Esophagus mucosa (tissue), 1 donor: ENCODE data around the gene CIB2. TPM values are rescaled to one million over a fixed set of nuclear protein-coding genes. Genes with fewer than 3 reads are reported as not detected.
"Not testable (repeated sequence)": the region's sequence is repeated elsewhere in the genome, so short reads cannot be mapped to it uniquely, and the experiment has no call there.

ENCODE experiments used
- ATAC-seq: fragments of 200-7000 bp; cut with Tn5 transposase; one replicate; pipeline ENCODE4 v1.9.1; 2020
- total RNA-seq: library from RNA; stranded (reverse); gene quantifications from one replicate; pipeline ENCODE4 v1.2.4, GENCODE V29; 2023
- donor health status: DM: yes; HTN: yes; CAD: no.

CIB2 gene
- total RNA-seq, result 5.6 TPM

DNA sequence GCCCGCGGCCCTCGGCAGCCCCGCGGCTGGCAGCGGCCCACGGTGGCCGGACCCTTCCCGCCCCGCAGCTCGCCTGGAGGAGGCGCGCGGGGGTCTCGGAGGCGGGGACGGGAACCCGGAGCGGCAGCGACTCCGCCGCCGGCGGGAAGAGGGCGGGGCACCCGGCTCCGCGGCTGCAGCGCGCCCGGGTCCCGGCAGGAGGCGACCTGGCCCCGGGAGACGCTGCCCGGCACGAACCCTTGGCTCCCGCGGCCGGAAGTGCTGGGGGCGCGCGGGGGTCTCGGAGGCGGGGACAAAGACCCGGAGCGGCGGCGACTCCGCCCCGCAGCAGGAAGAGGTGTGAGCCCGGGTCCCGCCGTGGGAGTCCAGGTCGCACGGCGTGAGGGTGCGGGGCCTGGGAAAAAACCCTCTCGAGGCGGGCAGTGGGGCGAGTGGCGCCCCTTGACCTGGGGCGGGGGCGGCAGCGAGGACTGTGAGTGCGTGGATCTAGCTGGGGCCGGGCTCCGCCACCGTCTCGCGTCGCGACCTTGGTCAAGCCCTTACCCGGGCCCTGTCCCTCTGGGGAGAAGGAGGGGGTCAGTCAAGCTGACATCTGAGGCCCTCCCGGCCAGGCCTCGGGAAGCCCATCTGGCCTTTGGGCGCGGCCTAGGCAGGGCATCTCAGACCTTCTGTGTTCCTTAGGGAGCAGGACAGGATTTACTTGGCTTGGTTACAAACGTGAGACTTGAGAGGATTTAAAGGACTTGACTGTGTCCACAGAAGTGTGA lies at the start of gene CIB2:
Gene CIB2 (minus strand): TSS at position 151 of the 767 bp plus-strand sequence. CDS start 230 bp downstream, outside the sequence.
- peak; percentile 68 for ATAC-seq

DNA sequence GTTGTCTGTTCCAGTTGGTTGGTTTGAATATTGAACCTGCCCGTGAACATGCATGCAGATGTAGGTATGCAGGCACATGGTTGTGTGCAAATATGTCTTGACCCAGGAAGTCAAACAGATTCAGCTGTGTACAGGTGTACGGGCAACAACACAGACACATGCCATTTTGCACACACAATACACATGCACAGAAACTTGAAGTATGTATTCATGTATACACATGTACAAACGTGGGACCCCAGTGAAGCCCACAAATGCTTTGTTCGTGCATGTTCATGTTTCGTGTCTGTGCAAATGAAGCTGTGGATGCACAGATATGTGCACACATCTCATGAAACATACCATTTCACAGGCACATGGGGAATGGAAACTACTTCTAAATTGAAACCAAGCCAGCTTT lies 48.7 kb upstream of the CIB2 start:
- ATAC-seq, result no peak

- peak; percentile 5 for ATAC-seq
Measured at GRCh38 chr15:78179286-78179840, 48.1 kb upstream of the CIB2 start.

DNA sequence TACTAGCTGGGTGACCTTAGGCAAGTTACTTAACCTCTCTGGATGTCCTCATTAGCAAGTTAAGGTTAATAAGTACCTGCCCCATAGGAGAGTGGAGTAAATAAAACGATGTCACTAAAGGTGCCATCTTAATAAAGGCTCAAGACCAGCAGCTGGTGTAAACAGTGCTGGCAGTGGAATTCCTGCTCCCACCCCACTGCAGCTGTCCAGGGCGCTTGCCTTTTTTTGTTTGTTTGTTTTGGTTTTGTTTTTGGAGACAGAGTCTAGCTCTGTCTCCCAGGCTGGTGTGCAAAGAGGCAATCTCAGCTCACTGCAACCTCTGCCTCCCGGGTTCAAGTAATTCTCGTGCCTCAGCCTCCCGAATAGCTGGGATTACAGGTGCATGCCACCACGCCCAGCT lies 46.8 kb upstream of the CIB2 start:
- no peak for ATAC-seq

DNA sequence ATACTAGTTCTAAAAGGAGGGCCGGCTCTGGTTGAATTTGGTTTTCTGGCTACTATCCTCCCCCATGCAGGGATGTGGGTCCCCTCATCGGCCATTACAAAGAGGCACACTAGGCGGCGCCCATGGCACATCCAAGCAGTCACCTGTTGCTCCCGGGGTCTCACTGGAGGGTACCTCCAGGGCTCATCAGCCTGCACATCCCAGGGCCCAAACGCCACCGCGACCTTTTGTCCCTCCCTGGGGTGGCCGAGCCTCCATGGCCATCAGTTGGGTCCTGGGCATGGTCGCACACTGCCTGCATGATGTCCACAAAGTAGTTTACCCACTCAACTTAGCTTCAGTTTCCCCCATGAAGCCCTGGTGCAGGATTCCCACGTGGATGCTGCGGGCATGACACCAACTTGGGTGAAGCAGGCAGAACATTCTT lies 46.2 kb upstream of the CIB2 start:
- ATAC-seq, result peak; percentile 26

GRCh38 chr15:78175330-78175729 lies 44.1 kb upstream of the CIB2 start:
- ATAC-seq, result no peak

DNA sequence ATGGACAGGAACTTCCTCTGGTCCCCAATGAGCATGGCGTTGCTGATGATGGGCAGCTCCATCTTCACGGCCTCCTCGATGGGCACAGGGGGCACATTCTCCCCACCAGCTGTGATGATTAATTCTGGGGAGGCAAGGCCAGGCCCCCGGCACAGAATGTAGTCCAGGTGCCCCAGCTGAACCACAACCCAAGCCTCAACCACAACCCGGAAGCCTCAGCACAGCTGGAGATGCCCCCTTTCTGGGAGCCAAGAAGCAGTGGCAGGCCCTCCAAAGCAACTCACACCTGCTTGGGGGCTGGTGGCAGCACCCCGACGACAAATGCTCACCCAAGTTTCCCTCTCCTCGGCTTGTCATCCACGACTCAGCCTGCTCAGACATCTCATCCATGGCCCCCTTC lies 43.2 kb upstream of the CIB2 start:
- no peak for ATAC-seq

DNA sequence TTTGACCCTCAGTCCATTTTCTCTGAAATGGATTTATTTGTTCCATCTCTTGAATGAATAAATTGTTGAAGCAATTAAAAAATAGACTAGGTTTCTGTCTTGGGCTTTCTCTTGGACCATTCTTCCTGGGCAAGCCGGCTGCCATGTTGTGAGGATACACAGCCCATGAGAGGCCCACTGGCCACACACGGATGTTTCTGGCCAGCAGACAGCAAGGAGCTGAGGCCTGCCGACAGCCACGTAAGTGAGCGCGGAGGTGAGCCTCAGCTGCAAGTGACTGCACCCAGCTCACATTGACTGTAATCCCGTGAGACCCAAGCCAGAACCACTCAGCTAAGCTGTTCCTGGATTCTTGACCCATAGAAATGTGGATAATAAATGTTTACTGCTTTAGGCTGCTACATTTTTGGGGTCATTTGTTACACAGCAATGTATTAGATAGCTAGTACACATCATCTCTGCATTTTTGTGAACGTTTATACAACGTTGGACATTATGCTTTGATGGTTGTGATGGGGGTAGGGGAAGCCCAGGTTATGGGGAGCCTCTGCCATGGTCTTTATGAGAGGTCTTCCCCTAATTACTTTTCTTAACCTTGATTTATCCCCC lies 40.7 kb upstream of the CIB2 start:
- ATAC-seq, result peak; percentile 22

- ATAC-seq, result no peak
Measured at GRCh38 chr15:78170848-78171773, 39.9 kb upstream of the CIB2 start.

DNA sequence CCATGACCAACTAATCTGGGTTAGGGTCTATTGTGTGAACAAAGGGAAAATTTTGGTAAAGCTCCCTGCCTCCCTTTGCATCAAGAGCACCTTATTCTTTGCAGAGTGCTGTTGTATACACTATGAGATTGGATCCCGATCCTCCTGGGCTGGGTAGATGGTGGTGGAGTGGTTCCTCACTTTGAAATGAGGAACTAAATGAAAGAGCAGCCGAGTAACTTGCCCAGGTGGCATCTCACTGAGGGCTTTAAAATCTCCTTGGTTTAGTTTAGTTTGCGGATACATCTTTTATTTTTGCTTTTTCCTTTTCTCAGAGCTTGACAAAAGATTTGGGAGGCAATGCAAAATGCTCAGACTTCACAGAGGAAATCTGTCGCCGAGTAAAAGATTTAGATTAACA lies 37.4 kb upstream of the CIB2 start:
- ATAC-seq, result no peak

DNA sequence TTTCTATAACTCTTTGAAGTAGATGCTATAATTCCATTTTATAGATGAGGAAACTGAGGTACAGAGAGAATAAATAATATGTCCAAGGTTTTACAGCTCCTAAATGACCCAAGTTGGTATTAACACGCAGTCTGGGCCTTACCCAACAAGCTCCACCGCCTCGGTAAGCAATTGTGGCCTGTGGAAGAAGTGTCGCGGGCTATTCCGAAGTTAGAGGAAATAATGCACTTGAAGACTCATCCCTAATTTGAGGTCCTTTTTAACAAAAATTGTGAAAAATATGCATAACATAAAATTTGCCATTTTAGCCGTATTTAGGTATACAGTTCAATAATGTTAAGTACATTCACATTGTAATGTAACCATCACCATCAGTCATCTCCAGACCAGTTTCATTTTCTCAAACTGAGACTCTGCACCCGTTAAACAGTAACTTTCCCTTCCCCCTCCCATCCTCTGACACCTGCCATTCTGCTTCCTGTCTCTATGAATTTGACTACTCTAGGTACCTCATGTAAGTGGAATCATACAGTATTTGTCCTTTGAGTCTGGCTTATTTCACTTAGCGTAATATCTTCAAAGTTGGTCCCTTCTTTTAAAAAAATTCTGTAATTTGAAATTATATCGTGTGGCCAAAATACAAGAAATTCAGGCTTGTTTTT lies 36.1 kb upstream of the CIB2 start:
- peak; percentile 32 for ATAC-seq

DNA sequence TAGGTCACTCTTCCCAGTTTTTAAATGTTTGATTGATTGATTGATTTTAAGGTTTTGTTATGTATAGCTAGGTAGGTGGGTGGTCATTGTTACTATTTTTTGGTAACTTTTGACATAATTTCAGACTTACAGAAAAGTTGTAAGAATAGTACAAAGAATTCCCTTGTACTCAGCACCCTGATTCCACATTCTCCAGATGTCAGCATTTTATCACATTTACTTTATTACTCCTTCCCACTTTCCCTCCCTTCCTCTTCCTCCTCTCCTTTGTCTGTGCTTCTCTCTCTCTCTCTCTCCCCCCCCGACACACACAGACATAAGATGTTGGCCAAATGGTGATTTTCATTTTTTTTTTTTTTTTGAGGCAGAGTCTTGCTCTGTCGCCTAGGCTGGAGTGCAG lies 32.8 kb upstream of the CIB2 start:
- no peak for ATAC-seq

GRCh38 chr15:78162038-78162437 lies 30.8 kb upstream of the CIB2 start:
- no peak for ATAC-seq

- no peak for ATAC-seq
Measured at GRCh38 chr15:78159395-78159794, 28.1 kb upstream of the CIB2 start.

- no peak for ATAC-seq
Measured at GRCh38 chr15:78157203-78157602, 26.0 kb upstream of the CIB2 start.

DNA sequence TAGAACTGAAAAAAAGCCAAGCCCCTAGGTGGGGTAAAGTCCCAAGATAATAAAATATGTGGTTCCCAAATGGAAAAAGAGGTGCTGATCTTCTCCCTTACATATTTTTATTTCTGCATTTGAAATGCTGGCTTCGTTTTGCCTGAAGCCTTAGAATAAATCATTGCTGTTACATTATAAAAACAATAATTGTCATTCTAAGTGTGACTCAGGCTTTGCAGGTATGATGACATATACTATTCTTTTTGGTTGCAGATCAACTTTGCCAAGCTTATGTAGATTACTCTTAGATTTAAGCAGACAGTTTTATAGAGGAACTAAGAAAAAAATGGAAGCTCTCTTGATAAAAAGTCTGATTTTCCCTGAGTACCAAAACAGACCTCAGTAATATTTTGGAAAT lies 25.4 kb upstream of the CIB2 start:
- peak; percentile 85 for ATAC-seq

- no peak for ATAC-seq
Measured at GRCh38 chr15:78155355-78155939, 24.2 kb upstream of the CIB2 start.

GRCh38 chr15:78154955-78155354 lies 23.7 kb upstream of the CIB2 start:
- no peak for ATAC-seq

DNA sequence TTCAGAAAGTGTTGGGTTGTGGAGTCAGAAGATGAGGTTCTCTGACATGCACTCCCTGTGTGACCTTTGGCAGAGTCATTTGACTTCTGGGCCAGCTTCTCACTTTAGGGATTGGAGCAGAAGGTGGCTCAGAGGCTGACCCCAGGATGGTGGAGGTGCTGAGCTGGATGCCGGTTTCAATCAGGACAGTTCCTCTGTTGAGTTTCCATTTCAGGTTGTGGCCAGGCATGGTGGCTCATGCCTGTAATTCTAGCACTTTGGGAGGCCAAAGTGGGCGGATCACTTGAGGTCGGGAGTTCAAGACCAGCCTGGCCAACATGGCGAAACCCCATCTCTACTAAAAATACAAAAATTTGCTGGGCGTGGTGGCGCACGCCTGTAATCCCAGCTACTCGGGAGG lies 19.8 kb upstream of the CIB2 start:
- ATAC-seq, result not testable (repeated sequence)

DNA sequence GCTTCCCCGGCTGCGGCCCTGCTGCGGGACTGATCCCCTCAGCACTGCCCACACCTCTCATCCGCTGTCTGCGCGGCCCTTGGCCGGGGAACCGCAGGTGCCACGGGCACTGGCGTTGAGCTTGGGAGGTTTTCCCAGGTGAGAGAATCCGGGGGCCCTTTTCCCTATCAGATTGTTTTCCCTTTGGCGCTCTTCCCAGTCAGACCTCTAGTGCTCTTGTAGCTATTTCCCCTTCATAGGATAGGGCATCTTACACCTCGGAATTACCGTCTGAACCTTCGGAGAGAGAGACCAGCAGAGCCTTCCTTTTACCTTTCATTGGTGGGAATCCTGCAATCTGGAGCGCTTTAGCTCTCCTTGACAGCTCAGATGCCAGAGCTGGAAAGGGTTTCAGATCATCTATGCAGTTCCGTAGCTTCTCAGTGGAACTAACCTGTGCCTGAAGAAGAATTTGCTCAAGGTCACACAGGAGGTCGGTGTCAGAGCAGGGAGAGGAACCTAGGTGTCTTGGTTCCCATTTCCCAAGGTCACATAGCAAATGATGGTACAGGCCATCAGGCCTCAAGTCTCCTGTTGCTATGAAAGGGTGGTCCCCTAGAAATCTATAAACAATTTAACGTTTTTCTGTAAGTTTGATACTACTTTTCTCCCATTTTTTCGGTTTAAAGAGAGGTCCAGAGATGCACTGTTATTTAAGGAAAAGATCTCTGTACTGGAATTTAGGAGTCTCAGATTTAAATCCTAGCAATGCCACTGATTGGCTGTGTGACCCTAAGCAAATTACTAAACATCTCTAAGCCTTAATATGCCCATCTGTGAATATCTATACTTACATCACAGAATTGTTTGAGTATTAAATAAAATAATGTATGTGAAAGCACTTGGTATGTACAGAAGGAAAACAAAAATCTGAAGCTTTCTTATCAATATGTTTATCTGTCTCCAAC lies 18.8 kb upstream of the CIB2 start:
- ATAC-seq, result no peak
